GM12892 (cell line): ENCODE measurements around the gene PPY. TPM values are rescaled to one million over a fixed set of nuclear protein-coding genes. Genes with fewer than 3 reads are reported as not detected.

ENCODE experiments used
- DNase-seq: peaks from one replicate; pipeline ENCODE4 v3.0.0; 2011; ENCODE audit not compliant: insufficient read length
- FAIRE-seq: peaks from 2 replicates; lab custom pipeline; 2011; peaks lifted over from hg19 to GRCh38; lab: Jason Lieb, UNC
- POLR2A ChIP-seq: IDR thresholded peaks from 2 replicates; pipeline ENCODE4 v1.6.1; 2011; ENCODE audit warnings: low read depth, low read length, control low read depth
- POLR2AphosphoS5 ChIP-seq: IDR thresholded peaks from 2 replicates; pipeline ENCODE4 v1.6.1; 2011; ENCODE audit warnings: low read depth, low read length, control low read depth
- TAF1 ChIP-seq: IDR thresholded peaks from 2 replicates; pipeline ENCODE4 v1.6.1; 2011; ENCODE audit warnings: low read depth, mild to moderate bottlenecking, control low read depth, low read length, borderline replicate concordance
- polyA plus RNA-seq: library from polyadenylated mRNA; unstranded; fragments of >200 nt; gene quantifications from one replicate; pipeline ENCODE4 v1.2.1, GENCODE V29; 2012; ENCODE audit warnings: missing spikeins, inconsistent platforms; ENCODE audit not compliant: missing spikeins

The PPY gene
- polyA plus RNA-seq, result not detected

DNA sequence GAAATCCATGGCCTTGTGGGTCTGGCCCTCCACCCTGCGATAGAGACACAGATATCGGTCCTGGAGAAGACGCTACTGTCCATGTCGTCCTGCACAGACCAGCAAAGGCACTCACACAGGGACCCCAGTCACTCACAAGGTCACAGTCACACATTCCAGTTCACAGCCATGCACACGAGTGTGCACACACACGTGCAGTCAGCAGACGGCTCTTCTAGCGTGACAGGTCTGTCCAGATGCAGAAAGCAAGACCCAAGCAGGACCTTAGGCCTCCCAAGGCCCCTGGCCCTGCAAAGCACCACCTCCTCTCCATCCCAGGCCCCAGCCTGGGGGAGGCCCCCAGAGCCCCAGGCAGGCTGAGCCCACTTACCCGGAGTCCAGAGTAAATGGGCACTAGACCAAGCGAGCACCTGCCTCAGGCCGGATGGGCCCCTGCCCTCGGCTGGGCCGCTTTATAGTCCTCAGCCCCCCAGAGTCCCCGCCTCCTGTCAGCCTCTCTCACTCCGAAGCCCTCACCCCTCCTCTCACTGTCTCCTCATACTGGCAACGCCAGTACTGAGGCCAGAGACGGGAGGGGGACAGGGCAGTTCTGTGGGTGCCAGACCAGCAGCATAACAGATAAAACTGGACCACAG, at the start of gene PPY:
Gene PPY, minus strand, starts transcription at position 426 of the 635 bp plus-strand sequence. CDS start 822 bp downstream, outside the sequence.
- DNase-seq (no peak), FAIRE-seq (no peak)
- TF ChIP-seq POLR2AphosphoS5 (no peak), POLR2A (no peak), TAF1 (no peak)

DNA sequence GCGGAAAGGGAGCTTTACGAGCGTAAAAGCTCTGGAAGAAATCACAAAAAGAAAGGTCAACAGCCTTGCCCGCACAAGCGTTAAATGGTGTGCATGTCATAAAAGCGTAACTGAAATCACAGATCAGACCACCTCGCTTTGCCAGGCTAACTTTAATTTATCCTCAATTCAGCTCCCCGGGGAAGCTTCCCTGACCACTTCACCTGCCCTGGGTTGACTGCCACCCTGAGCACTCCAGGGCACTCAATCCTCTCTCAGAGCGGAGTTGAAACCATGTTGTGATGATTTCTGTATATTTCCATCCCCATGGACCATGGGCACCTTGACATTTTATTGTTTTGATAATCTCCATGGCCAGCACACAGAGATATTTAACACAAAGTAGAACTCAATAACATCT, 46.0 kb upstream of the PPY start:
- FAIRE-seq, result no peak
- TF ChIP-seq TAF1 (no peak), POLR2A (no peak), POLR2AphosphoS5 (no peak)
- no peak for DNase-seq

- FAIRE-seq (no peak), DNase-seq (no peak)
- TF ChIP-seq TAF1 (no peak), POLR2AphosphoS5 (no peak), POLR2A (no peak)
Measured at GRCh38 chr17:43987131-43988021, 45.1 kb upstream of the PPY start.

DNA sequence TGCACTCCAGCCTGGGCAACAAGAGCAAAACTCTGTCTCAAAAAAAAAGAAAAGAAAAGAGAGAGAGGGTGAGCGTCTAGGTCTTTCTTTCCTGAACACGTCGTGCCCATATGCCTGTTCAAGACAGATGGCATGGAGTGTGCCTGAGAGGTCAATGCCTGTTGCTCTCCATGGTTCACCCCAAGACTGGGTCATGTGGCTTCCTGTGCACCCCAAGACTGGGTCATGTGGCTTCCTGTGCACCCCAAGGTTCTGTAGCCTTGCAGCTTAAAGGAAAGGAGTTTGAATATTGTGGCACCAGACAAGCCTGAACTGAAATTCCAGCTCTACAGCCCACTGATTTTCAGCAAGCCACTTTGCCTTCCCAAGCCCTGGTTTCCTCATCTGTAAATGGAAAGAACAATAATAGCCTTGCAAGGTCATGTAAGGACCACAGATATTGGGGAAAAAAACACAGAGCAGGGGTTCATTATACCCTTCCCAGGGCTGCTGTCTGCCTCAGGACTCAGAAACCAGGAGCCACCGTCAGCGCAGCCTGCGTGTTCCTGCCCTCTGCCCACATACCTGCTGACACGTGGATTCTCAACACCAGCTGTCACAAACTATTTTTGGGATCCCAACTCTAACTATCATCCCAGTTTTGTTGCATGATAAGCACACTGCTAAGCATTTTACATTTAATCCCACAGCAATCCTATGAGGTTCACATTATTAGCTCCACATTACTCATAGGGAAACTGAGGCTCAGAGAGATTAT, 44.1 kb upstream of the PPY start:
- DNase-seq (no peak), FAIRE-seq (no peak)
- no peak for TF ChIP-seq TAF1
- TF ChIP-seq POLR2A, result no peak
- no peak for TF ChIP-seq POLR2AphosphoS5

DNA sequence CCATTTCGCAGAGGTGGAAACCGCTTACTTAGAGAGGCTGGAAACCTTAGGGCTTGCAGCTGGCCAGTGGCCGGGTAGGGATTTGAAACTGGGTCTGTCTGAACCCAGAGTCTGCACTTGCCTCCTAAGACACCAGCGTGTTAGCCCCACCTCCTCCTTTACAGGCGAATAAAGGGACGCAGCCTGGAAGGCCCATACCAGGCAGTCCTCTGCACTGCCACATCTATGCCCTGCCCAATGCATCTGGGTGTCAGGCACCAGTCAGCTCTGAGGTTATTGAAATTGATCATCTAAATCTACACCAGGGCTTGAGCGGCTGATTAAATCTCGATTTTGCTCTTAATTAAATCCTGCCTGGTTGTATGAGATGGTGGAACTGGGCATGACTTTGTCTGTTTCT, 42.2 kb upstream of the PPY start:
- no peak for DNase-seq
- no peak for TF ChIP-seq POLR2A
- TF ChIP-seq TAF1, result no peak
- no peak for TF ChIP-seq POLR2AphosphoS5
- FAIRE-seq, result no peak

DNA sequence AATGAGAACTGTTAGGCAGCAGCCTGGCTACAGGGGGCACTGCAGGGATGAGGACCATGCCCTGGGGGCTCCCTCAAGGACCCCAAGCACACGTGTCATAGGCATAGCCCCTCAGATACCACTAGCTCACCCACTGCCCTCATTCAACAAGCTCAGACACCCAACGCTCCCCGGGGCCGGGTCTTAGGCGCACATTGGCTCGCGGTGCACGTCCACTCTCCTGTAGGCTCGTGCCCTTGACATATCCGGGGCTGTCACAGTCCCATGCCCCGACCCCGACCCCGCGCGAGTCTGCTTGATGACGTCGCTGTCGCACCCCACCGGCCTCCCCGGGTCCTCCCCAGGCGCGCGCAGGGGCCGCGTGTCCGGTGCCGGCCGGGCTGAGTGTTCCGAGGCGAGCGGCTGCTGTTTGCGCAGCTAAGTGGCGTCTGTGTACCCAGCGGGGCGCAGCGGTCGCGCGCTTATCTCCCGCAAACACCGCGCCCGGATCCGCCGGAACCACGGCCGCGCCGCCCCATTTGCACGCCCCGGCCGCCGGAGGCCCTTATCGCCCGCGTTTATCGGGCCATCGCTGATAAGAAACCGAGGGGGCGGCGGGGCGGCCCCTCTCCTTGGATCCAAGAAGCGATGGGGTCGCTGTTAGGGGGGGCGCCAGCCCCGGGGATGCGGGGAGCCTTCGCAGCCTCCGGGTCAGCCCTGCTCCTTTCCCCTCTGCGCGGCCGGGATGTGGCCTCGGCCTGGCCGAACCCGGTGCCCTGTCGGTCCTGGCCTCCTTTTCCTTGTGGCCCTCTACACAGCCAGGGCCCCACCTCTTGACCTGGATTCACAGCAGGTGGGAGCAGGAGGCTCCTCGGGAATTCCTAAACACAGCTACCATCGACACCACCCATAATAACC, 41.5 kb upstream of the PPY start:
- no peak for TF ChIP-seq POLR2AphosphoS5
- no peak for TF ChIP-seq POLR2A
- TF ChIP-seq TAF1, result no peak
- no peak for DNase-seq
- FAIRE-seq, result no peak

GRCh38 chr17:43983196-43983514, 40.9 kb upstream of the PPY start:
- FAIRE-seq, result no peak
- TF ChIP-seq POLR2A (no peak), TAF1 (no peak), POLR2AphosphoS5 (no peak)
- no peak for DNase-seq

- FAIRE-seq, result no peak
- DNase-seq, result no peak
- no peak for TF ChIP-seq POLR2AphosphoS5
- TF ChIP-seq TAF1, result no peak
- TF ChIP-seq POLR2A, result no peak
Measured at GRCh38 chr17:43982171-43982570, 39.9 kb upstream of the PPY start.

DNA sequence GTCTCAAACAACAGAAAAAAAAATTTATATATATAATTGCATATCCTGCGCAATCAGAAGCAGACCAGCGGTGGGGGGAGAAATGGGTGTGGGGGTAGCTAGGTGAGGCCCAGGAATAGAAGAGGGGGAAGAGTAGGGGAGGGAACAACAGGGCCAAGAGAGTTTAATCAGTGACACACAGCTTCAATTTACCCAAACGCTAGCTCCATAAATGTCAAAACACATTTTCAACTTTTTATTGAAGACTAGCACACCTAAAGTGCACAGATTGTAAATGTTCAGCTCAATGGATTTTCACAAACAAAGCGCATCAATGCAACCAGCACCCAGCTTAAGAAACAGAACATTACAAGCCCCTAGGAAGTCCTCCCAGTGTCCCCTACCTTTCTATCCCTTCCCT, 37.4 kb upstream of the PPY start:
- no peak for DNase-seq
- no peak for TF ChIP-seq TAF1
- TF ChIP-seq POLR2AphosphoS5, result no peak
- TF ChIP-seq POLR2A, result no peak
- FAIRE-seq, result no peak

GRCh38 chr17:43979011-43979410, 36.7 kb upstream of the PPY start:
- no peak for DNase-seq
- no peak for FAIRE-seq

More at GRCh38 chr17:43979011-43979410, 36.7 kb upstream of the PPY start:
- TF ChIP-seq POLR2AphosphoS5, result no peak
- no peak for TF ChIP-seq POLR2A
